Measurements from ENCODE around the gene CYP2B6.

The CYP2B6 gene

GRCh38 chr19:40948580-40949299 is 42.3 kb upstream of the CYP2B6 start:
- no peak for TF ChIP-seq CTCF (IDR thresholded peaks at IDR 0.05; ENCODE audit: poor library complexity, severe bottlenecking)
- DNase-seq (ENCODE audit: low spot score) (no peak), ATAC-seq (ENCODE audit: low read depth) (no peak)
- H3K9me3 ChIP-seq (ENCODE audit: severe bottlenecking) = no peaks in the 10 kb centered on the region
- no peak overlapping the region for H3K27ac ChIP-seq (ENCODE audit: poor library complexity, severe bottlenecking)
- no peak overlapping the region for H3K4me3 ChIP-seq (ENCODE audit: severe bottlenecking)
- H3K4me1 ChIP-seq (ENCODE audit: insufficient read depth, poor library complexity, severe bottlenecking) = no peaks in the 10 kb centered on the region
- no peaks in the 10 kb centered on the region for H3K27me3 ChIP-seq (ENCODE audit: insufficient read depth, poor library complexity, severe bottlenecking)
- no peaks in the 10 kb centered on the region for H3K36me3 ChIP-seq (ENCODE audit: low read depth)

DNA sequence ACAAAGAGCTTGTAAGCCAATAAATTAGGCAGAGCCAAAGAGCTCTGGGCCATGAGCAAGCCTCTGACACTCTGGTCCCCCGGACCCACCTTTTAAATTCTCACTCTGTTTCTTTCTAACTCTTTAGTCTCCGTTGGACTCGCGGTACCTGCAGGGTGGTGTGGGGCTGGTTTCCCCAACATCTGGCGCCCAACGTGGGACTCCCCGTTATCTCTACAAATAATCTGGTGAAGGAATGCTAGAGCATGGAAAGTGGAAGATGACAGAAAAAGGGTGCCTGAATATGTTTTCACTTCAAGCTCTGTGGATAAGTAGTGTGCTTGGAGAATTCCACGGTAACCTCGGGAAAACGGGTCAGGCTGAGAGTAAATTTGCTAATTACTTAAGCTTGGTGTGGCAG is 36.5 kb upstream of the CYP2B6 start:
- Histone ChIP-seq H3K27ac (ENCODE audit: poor library complexity, severe bottlenecking) (no peak overlapping the region), H3K4me3 (ENCODE audit: severe bottlenecking) (no peak overlapping the region), H3K36me3 (ENCODE audit: low read depth) (no peaks in the 10 kb centered on the region), H3K4me1 (ENCODE audit: insufficient read depth, poor library complexity, severe bottlenecking) (no peaks in the 10 kb centered on the region), H3K27me3 (ENCODE audit: insufficient read depth, poor library complexity, severe bottlenecking) (peaks cover 3% of the 10 kb centered on the region), H3K9me3 (ENCODE audit: severe bottlenecking) (no peaks in the 10 kb centered on the region)
- DNase-seq (ENCODE audit: low spot score) = no peak
- no peak for TF ChIP-seq CTCF (IDR thresholded peaks at IDR 0.05; ENCODE audit: poor library complexity, severe bottlenecking)
- ATAC-seq (ENCODE audit: low read depth) = no peak

GRCh38 chr19:40959338-40959737 is 31.7 kb upstream of the CYP2B6 start:
- ATAC-seq (ENCODE audit: low read depth) = no peak
- no peaks in the 10 kb centered on the region for H3K4me1 ChIP-seq (ENCODE audit: insufficient read depth, poor library complexity, severe bottlenecking)
- no peak for TF ChIP-seq CTCF (IDR thresholded peaks at IDR 0.05; ENCODE audit: poor library complexity, severe bottlenecking)

GRCh38 chr19:40960062-40960685 is 30.9 kb upstream of the CYP2B6 start:
- DNase-seq (ENCODE audit: low spot score) (no peak), ATAC-seq (ENCODE audit: low read depth) (no peak)
- Histone ChIP-seq H3K4me1 (ENCODE audit: insufficient read depth, poor library complexity, severe bottlenecking) (no peaks in the 10 kb centered on the region), H3K9me3 (ENCODE audit: severe bottlenecking) (no peaks in the 10 kb centered on the region), H3K27ac (ENCODE audit: poor library complexity, severe bottlenecking) (no peak overlapping the region), H3K27me3 (ENCODE audit: insufficient read depth, poor library complexity, severe bottlenecking) (peaks cover 6% of the 10 kb centered on the region), H3K36me3 (ENCODE audit: low read depth) (no peaks in the 10 kb centered on the region), H3K4me3 (ENCODE audit: severe bottlenecking) (no peak overlapping the region)
- no peak for TF ChIP-seq CTCF (IDR thresholded peaks at IDR 0.05; ENCODE audit: poor library complexity, severe bottlenecking)

More at GRCh38 chr19:40959338-40959737, 31.7 kb upstream of the CYP2B6 start:
- no peak for DNase-seq (ENCODE audit: low spot score)
- Histone ChIP-seq H3K4me3 (ENCODE audit: severe bottlenecking) (no peak overlapping the region), H3K27me3 (ENCODE audit: insufficient read depth, poor library complexity, severe bottlenecking) (peaks cover 6% of the 10 kb centered on the region), H3K36me3 (ENCODE audit: low read depth) (no peaks in the 10 kb centered on the region), H3K9me3 (ENCODE audit: severe bottlenecking) (no peaks in the 10 kb centered on the region), H3K27ac (ENCODE audit: poor library complexity, severe bottlenecking) (no peak overlapping the region)

GRCh38 chr19:40960780-40961179 is 30.3 kb upstream of the CYP2B6 start:
- no peaks in the 10 kb centered on the region for H3K4me1 ChIP-seq (ENCODE audit: insufficient read depth, poor library complexity, severe bottlenecking)

More at GRCh38 chr19:40960780-40961179, 30.3 kb upstream of the CYP2B6 start:
- no peaks in the 10 kb centered on the region for H3K9me3 ChIP-seq (ENCODE audit: severe bottlenecking)
- no peak overlapping the region for H3K4me3 ChIP-seq (ENCODE audit: severe bottlenecking)
- no peak overlapping the region for H3K27ac ChIP-seq (ENCODE audit: poor library complexity, severe bottlenecking)
- H3K36me3 ChIP-seq (ENCODE audit: low read depth) = no peaks in the 10 kb centered on the region
- ATAC-seq (ENCODE audit: low read depth) = no peak
- no peak for DNase-seq (ENCODE audit: low spot score)
- TF ChIP-seq CTCF (IDR thresholded peaks at IDR 0.05; ENCODE audit: poor library complexity, severe bottlenecking) = no peak
- H3K27me3 ChIP-seq (ENCODE audit: insufficient read depth, poor library complexity, severe bottlenecking) = peaks cover 6% of the 10 kb centered on the region

Measured in RWPE2 (cell line).